Keratinocyte (primary cell): Measurements from ENCODE around the gene MAP3K5. TPM values are rescaled to one million over a fixed set of nuclear protein-coding genes. Genes with fewer than 3 reads are reported as not detected.

Source experiments
- DNase-seq: peaks from one replicate; pipeline ENCODE4 v3.0.0-alpha.2; 2011; ENCODE audit warnings: low read depth, missing footprints, low spot score
- FAIRE-seq: peaks from 2 replicates; lab custom pipeline; 2011; peaks lifted over from hg19 to GRCh38; lab: Jason Lieb, UNC
- H2AFZ ChIP-seq: 2 replicates; pipeline ENCODE4 v1.6.0; 2012; ENCODE audit warnings: low read length, control low read depth, inconsistent platforms; ENCODE audit not compliant: control insufficient read depth
- H3K27ac ChIP-seq: 2 replicates; pipeline ENCODE4 v1.5.1; 2011; ENCODE audit warnings: low read length; ENCODE audit not compliant: control insufficient read depth, insufficient read depth
- H3K27me3 ChIP-seq: 3 replicates; pipeline ENCODE4 v1.6.0; 2011; ENCODE audit warnings: low read length; ENCODE audit not compliant: control insufficient read depth, insufficient read depth; ENCODE audit errors: extremely low read depth
- H3K36me3 ChIP-seq, 2 experiments: 2 replicates in 1 of 2; 3 replicates in 1 of 2; pipeline ENCODE4 v1.5.1; 2011; ENCODE audit warnings: low read length in 2 of 2, mild to moderate bottlenecking in 1 of 2; ENCODE audit not compliant: control insufficient read depth in 2 of 2, insufficient read depth in 2 of 2; ENCODE audit errors: extremely low read depth in 1 of 2
- H3K4me1 ChIP-seq: 3 replicates; pipeline ENCODE4 v1.5.1; 2011; ENCODE audit warnings: low read length; ENCODE audit not compliant: control insufficient read depth, insufficient read depth; ENCODE audit errors: extremely low read depth
- H3K4me2 ChIP-seq: 3 replicates; pipeline ENCODE4 v1.6.0; 2011; ENCODE audit warnings: low read depth, low read length; ENCODE audit not compliant: control insufficient read depth, insufficient read depth; ENCODE audit errors: extremely low read depth
- H3K4me3 ChIP-seq, 3 experiments: fragments of 200-600 bp in 1 of 3; sonication (generic) in 1 of 3; 2 replicates in 2 of 3; 3 replicates in 1 of 3; pipeline ENCODE4 v1.5.1; 2011 to 2016; ENCODE audit warnings: low read length in 3 of 3, mild to moderate bottlenecking in 3 of 3, control low read depth in 2 of 3, inconsistent platforms in 1 of 3, low read depth in 1 of 3, mixed read lengths in 1 of 3, mixed run types in 1 of 3, moderate library complexity in 1 of 3; ENCODE audit not compliant: control insufficient read depth in 2 of 3, insufficient read depth in 2 of 3; ENCODE audit errors: extremely low read depth in 1 of 3
- H3K79me2 ChIP-seq: 2 replicates; pipeline ENCODE4 v1.6.0; 2012; ENCODE audit warnings: low read length; ENCODE audit not compliant: control insufficient read depth, insufficient read depth
- H3K9ac ChIP-seq: 3 replicates; pipeline ENCODE4 v1.6.0; 2011; ENCODE audit warnings: low read length; ENCODE audit not compliant: control insufficient read depth, insufficient read depth; ENCODE audit errors: extremely low read depth
- H3K9me1 ChIP-seq: 3 replicates; pipeline ENCODE4 v1.6.0; 2011; ENCODE audit warnings: low read length; ENCODE audit not compliant: control insufficient read depth, insufficient read depth; ENCODE audit errors: extremely low read depth
- H3K9me3 ChIP-seq: 2 replicates; pipeline ENCODE4 v1.5.1; 2012; ENCODE audit warnings: low read depth, low read length; ENCODE audit not compliant: control insufficient read depth
- H4K20me1 ChIP-seq: 3 replicates; pipeline ENCODE4 v1.6.0; 2011; ENCODE audit warnings: low read length; ENCODE audit not compliant: control insufficient read depth, insufficient read depth; ENCODE audit errors: extremely low read depth
- CTCF ChIP-seq, 3 experiments: IDR thresholded peaks in 1 of 3; conservative IDR thresholded peaks in 1 of 3; optimal IDR thresholded peaks in 1 of 3; 2 replicates in 2 of 3; 3 replicates in 1 of 3; pipeline versions ENCODE3 to v1.5.1; 2011; ENCODE audit warnings: low read length in 3 of 3, mild to moderate bottlenecking in 3 of 3, moderate library complexity in 2 of 3, control low read depth in 1 of 3, inconsistent platforms in 1 of 3; ENCODE audit not compliant: insufficient read depth in 2 of 3; ENCODE audit errors: extremely low read depth in 1 of 3
- EZH2 ChIP-seq: IDR thresholded peaks from one replicate; pipeline ENCODE4 v1.6.1; 2012; ENCODE audit warnings: inconsistent platforms, mild to moderate bottlenecking, low read length, moderate library complexity
- dilution Hi-C: fragments of 300-500 bp; cut with MboI; formaldehyde crosslinking; loops from one replicate; pipeline ENCODE4 v1.7.0; 2020; ENCODE audit warnings: low sequenced_read_pairs; ENCODE audit not compliant: extremely low pct_ligation_motif_present
- polyA plus RNA-seq, 5 experiments: library from polyadenylated mRNA; depleted of rRNA in 3 of 5; stranded (reverse) in 3 of 5; stranded (forward) in 1 of 5; unstranded in 1 of 5; fragments of >200 nt; gene quantifications; 1 replicate in 1 of 5; 2 replicates in 3 of 5; 3 replicates in 1 of 5; pipeline versions ENCODE4 v1.2.1 to v1.2.3, GENCODE V29; 2011 to 2012; ENCODE audit warnings: missing spikeins in 2 of 5, low read depth in 1 of 5, low replicate concordance in 1 of 5

The MAP3K5 gene
- polyA plus RNA-seq, 1 donor (not counting 4 experiments of a cell fraction or from before 2014, with no cell fraction given): 3.4 TPM

GRCh38 chr6:136522636-136523035 is 269.6 kb downstream of the MAP3K5 start:
- Histone ChIP-seq H3K9me3 (no peaks in the 10 kb centered on the region), H3K27ac (no peak overlapping the region), H3K4me1 (peaks cover 32% of the 10 kb centered on the region), H3K4me3 (no peak overlapping the region), H4K20me1 (no peaks in the 10 kb centered on the region), H3K36me3 (no peaks in the 10 kb centered on the region), H3K27me3 (no peaks in the 10 kb centered on the region), H3K9me1 (no peaks in the 10 kb centered on the region), H3K4me2 (no peak overlapping the region), H2AFZ (no peak overlapping the region), H3K9ac (no peak overlapping the region), H3K79me2 (peaks cover 14% of the 10 kb centered on the region)
- dilution Hi-C loops: no loop called here
- FAIRE-seq (no peak), DNase-seq (no peak)
- TF ChIP-seq EZH2 (no peak), CTCF (optimal IDR thresholded peaks at IDR 0.05 in 1 of 3, IDR thresholded peaks at IDR 0.05 in 1 of 3, conservative IDR thresholded peaks at IDR 0.05 in 1 of 3; ENCODE audit: extremely low read depth in 1 of 3, insufficient read depth in 2 of 3, low read length in 3 of 3) (no peak)

GRCh38 chr6:136521911-136522310 is 270.4 kb downstream of the MAP3K5 start:
- no peak overlapping the region for H2AFZ ChIP-seq
- H3K79me2 ChIP-seq: peaks cover 11% of the 10 kb centered on the region
- H3K27ac ChIP-seq: no peak overlapping the region
- H3K9me1 ChIP-seq: no peaks in the 10 kb centered on the region
- no peak overlapping the region for H3K4me3 ChIP-seq
- FAIRE-seq (no peak), DNase-seq (no peak)
- peaks cover 33% of the 10 kb centered on the region for H3K4me1 ChIP-seq
- no peaks in the 10 kb centered on the region for H3K36me3 ChIP-seq
- H4K20me1 ChIP-seq: no peaks in the 10 kb centered on the region
- H3K27me3 ChIP-seq: no peaks in the 10 kb centered on the region
- TF ChIP-seq EZH2: no peak
- no peak for TF ChIP-seq CTCF (optimal IDR thresholded peaks at IDR 0.05 in 1 of 3, IDR thresholded peaks at IDR 0.05 in 1 of 3, conservative IDR thresholded peaks at IDR 0.05 in 1 of 3; ENCODE audit: extremely low read depth in 1 of 3, insufficient read depth in 2 of 3, low read length in 3 of 3)
- no peak overlapping the region for H3K4me2 ChIP-seq
- dilution Hi-C loops: no loop called here
- H3K9ac ChIP-seq: no peak overlapping the region
- H3K9me3 ChIP-seq: no peaks in the 10 kb centered on the region
